ENCODE results near the gene MIB2.

- TF ChIP-seq POLR2AphosphoS5 (IDR thresholded peaks at IDR 0.05), result no peak
- no peak for TF ChIP-seq TAF1 (IDR thresholded peaks at IDR 0.05; ENCODE audit: low read depth)
- no peak for TF ChIP-seq CTCF (IDR thresholded peaks at IDR 0.05; ENCODE audit: poor library complexity, severe bottlenecking)
- no peak for TF ChIP-seq EP300 (conservative IDR thresholded peaks at IDR 0.05; ENCODE audit: poor library complexity, severe bottlenecking)
- no peak for TF ChIP-seq MXI1 (conservative IDR thresholded peaks at IDR 0.05; ENCODE audit: poor library complexity, severe bottlenecking)
These were observed 11.2 kb downstream of the MIB2 start for GRCh38 chr1:1626207-1627141.
